OCI-LY3 (cell line): ENCODE measurements around the gene DPP6.

Source experiments
- H2AFZ ChIP-seq: fragments of 200-600, 300-600 bp; shearing (Covaris generic); 2 replicates; pipeline ENCODE4 v1.6.0; 2014; ENCODE audit warnings: antibody characterized with exemption, low read depth, low read length
- H3K27ac ChIP-seq: fragments of 200-600, 300-600 bp; sonication (generic); 2 replicates; pipeline ENCODE4 v1.5.1; 2014; ENCODE audit warnings: mild to moderate bottlenecking, low read length, moderate library complexity, mixed read lengths
- H3K27me3 ChIP-seq: fragments of 200-600, 300-600 bp; sonication (generic); 2 replicates; pipeline ENCODE4 v1.6.1; 2014; ENCODE audit warnings: low read depth, low read length, mixed read lengths
- H3K36me3 ChIP-seq: fragments of 200-600, 300-600 bp; sonication (generic); replicated peaks from 2 replicates; pipeline ENCODE3; 2014; ENCODE audit warnings: low read depth, low read length, mixed read lengths
- H3K4me1 ChIP-seq: fragments of 300-600, 200-600 bp; sonication (generic); 2 replicates; pipeline ENCODE4 v1.6.1; 2014; ENCODE audit warnings: low read length, mixed read lengths
- H3K4me2 ChIP-seq: fragments of 200-600, 300-600 bp; sonication (generic); 2 replicates; pipeline ENCODE4 v1.6.1; 2014; ENCODE audit warnings: low read length, mixed read lengths
- H3K4me3 ChIP-seq: fragments of 300-600, 200-600 bp; sonication (generic); 2 replicates; pipeline ENCODE4 v1.5.1; 2014; ENCODE audit warnings: antibody characterized with exemption, mild to moderate bottlenecking, low read length, moderate library complexity
- H3K79me2 ChIP-seq: fragments of 300-600, 200-600 bp; shearing (Covaris generic); 2 replicates; pipeline ENCODE4 v1.6.1; 2014; ENCODE audit warnings: mild to moderate bottlenecking, low read length, mixed read lengths
- H3K9ac ChIP-seq: fragments of 300-600, 200-600 bp; shearing (Covaris generic); 2 replicates; pipeline ENCODE4 v1.6.0; 2014; ENCODE audit warnings: mild to moderate bottlenecking, low read length, moderate library complexity
- H3K9me3 ChIP-seq: fragments of 200-600, 300-600 bp; shearing (Covaris generic); 2 replicates; pipeline ENCODE4 v1.6.1; 2014; ENCODE audit warnings: low read length, mixed read lengths; ENCODE audit not compliant: insufficient read depth
- H4K20me1 ChIP-seq: fragments of 200-600, 300-600 bp; sonication (generic); 2 replicates; pipeline ENCODE4 v1.6.1; 2016; ENCODE audit warnings: low read length, mixed read lengths; ENCODE audit not compliant: insufficient read depth
- EZH2phosphoT487 ChIP-seq: fragments of 200-600 bp; shearing (Covaris generic); IDR thresholded peaks from 2 replicates; pipeline ENCODE4 v1.6.1; 2018; ENCODE audit warnings: antibody characterized with exemption, mixed run types, low read depth
- TF ChIP-seq, protein P1 (sequence below): fragments of 200-600, 300-600 bp; sonication (generic); IDR thresholded peaks from 2 replicates; pipeline ENCODE4 v1.5.1; 2014; ENCODE audit warnings: antibody characterized with exemption, low read length, low read depth

DPP6 gene

DNA sequence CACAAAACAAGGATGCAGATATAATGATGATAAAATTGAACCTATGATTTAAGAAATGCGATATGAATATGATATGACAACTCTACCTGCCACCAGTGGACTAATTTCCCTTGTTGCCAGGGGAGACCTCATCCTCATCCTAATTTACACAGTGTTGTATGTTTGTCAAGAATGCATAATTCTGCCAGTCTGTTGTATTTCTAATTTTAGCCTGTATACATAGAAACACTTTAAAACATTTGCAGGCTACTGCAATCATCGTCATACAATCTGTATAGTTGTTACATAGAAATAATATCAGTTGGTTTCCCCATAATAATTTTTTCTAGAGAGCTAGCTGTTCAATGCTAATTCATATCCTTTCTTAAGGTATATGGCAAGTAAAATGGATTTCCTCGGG lies 274.2 kb downstream of the DPP6 start:
- H3K79me2 ChIP-seq, result no peaks in the 10 kb centered on the region
- H3K27ac ChIP-seq, result no peak overlapping the region
- H3K27me3 ChIP-seq, result no peaks in the 10 kb centered on the region
- no peak overlapping the region for H2AFZ ChIP-seq
- H3K9ac ChIP-seq, result no peak overlapping the region
- H3K36me3 ChIP-seq, result no peaks in the 10 kb centered on the region
- no peak overlapping the region for H3K4me2 ChIP-seq
- no peaks in the 10 kb centered on the region for H3K4me1 ChIP-seq
- no peak overlapping the region for H3K4me3 ChIP-seq
- H3K9me3 ChIP-seq, result no peaks in the 10 kb centered on the region
- TF ChIP-seq, protein P1, sequence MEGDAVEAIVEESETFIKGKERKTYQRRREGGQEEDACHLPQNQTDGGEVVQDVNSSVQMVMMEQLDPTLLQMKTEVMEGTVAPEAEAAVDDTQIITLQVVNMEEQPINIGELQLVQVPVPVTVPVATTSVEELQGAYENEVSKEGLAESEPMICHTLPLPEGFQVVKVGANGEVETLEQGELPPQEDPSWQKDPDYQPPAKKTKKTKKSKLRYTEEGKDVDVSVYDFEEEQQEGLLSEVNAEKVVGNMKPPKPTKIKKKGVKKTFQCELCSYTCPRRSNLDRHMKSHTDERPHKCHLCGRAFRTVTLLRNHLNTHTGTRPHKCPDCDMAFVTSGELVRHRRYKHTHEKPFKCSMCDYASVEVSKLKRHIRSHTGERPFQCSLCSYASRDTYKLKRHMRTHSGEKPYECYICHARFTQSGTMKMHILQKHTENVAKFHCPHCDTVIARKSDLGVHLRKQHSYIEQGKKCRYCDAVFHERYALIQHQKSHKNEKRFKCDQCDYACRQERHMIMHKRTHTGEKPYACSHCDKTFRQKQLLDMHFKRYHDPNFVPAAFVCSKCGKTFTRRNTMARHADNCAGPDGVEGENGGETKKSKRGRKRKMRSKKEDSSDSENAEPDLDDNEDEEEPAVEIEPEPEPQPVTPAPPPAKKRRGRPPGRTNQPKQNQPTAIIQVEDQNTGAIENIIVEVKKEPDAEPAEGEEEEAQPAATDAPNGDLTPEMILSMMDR, result no peak
- TF ChIP-seq EZH2phosphoT487, result no peak
- H4K20me1 ChIP-seq, result no peaks in the 10 kb centered on the region

DNA sequence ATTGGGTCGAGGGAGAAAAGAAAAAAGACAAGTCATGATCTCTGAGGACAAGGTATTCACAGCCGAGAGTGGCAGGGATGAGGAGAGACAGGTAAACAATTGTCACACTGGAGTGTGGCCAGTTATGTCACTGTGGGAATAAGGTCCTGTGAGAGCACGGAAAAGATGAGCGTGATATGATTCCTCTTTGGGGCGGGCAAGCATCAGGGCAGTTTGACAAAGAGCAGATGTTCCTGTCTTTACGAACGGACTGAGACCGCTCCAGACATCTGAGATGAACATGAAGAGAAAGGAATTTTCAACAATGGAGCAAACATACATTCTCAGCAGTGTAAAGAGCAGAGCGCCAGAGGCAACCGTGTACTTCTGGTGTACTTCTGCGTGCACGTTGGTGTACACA lies 278.1 kb downstream of the DPP6 start:
- H3K27ac ChIP-seq, result no peak overlapping the region
- no peaks in the 10 kb centered on the region for H3K4me1 ChIP-seq

DNA sequence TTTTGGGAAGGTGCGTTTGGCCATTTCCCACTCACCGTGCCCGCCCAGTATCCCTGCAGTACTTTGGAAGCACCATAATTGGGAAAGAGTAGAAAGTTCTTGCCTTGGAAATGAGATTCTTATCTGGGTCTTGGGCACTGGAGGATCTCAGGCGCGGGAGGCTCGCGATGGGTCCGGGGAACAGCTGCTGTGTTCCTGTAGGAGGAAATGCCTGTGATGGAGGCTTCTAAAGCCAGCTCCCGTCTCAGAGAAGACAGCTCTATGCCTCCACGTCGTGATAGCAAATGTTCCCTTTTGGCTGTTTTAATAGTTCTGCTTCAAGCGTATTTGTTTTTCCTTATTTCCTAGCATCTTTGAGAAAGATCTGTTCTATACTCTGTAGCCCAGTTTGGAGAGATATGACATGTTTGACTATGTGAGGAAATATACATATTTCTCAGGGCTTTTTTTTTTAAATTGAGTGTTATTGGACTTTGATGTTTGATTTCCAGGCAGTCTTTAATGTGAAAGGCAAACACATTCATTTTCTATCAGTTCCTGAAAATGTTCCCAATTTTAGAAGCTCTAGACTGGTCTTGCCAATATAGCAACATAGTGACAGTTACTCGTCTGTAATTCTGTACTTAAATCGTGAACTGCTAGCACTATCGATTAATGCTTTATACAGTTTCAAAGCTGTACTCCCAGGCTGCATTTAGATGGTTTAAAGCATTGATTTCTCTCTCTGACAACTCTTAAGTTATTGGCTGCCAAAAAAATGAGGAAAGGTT lies 280.8 kb downstream of the DPP6 start:
- TF ChIP-seq EZH2phosphoT487, result no peak
- TF ChIP-seq, protein P1, result no peak
- H3K4me3 ChIP-seq, result no peak overlapping the region
- no peaks in the 10 kb centered on the region for H3K79me2 ChIP-seq
- H3K9ac ChIP-seq, result no peak overlapping the region
- no peak overlapping the region for H3K4me2 ChIP-seq
- no peaks in the 10 kb centered on the region for H3K36me3 ChIP-seq
- H2AFZ ChIP-seq, result no peak overlapping the region
- no peaks in the 10 kb centered on the region for H3K27me3 ChIP-seq
- H3K27ac ChIP-seq, result no peak overlapping the region
- no peaks in the 10 kb centered on the region for H4K20me1 ChIP-seq
- H3K9me3 ChIP-seq, result no peaks in the 10 kb centered on the region
- H3K4me1 ChIP-seq, result no peaks in the 10 kb centered on the region

More for the DNA sequence above, 278.1 kb downstream of the DPP6 start:
- TF ChIP-seq, protein P1, result no peak
- TF ChIP-seq EZH2phosphoT487, result no peak
- no peak overlapping the region for H3K4me2 ChIP-seq
- H3K36me3 ChIP-seq, result no peaks in the 10 kb centered on the region
- H3K9me3 ChIP-seq, result no peaks in the 10 kb centered on the region
- no peaks in the 10 kb centered on the region for H3K27me3 ChIP-seq
- H3K4me3 ChIP-seq, result no peak overlapping the region
- no peak overlapping the region for H3K9ac ChIP-seq
- H2AFZ ChIP-seq, result no peak overlapping the region
- H4K20me1 ChIP-seq, result no peaks in the 10 kb centered on the region
- H3K79me2 ChIP-seq, result no peaks in the 10 kb centered on the region

DNA sequence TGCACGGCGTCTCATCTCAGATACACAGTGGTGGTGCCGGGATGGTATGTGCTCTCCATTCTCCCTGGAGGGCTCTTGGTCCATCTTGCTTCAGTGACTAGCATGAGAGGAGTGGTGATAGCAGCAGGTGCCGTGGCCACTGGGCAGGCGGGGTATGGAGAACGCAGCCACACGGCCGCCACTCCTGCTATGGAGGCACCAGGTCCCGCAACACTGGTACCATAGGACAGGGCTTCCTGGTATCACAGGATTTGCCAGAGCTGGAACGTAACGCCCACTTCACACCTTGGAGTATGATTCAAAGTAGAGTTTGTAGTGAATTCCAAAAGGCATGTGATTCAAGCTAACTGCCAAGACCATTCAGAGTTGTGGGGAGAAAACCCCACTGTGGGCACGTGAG lies 284.1 kb downstream of the DPP6 start:
- Histone ChIP-seq H3K4me2 (no peak overlapping the region), H4K20me1 (no peaks in the 10 kb centered on the region), H3K9me3 (no peaks in the 10 kb centered on the region), H3K9ac (no peak overlapping the region), H3K4me1 (no peaks in the 10 kb centered on the region), H3K27ac (no peak overlapping the region), H3K4me3 (no peak overlapping the region), H3K79me2 (no peaks in the 10 kb centered on the region), H3K27me3 (no peaks in the 10 kb centered on the region), H2AFZ (no peak overlapping the region), H3K36me3 (no peaks in the 10 kb centered on the region)
- TF ChIP-seq, protein P1, result no peak
- no peak for TF ChIP-seq EZH2phosphoT487
